HepG2 (cell line): ENCODE data around the gene CIDEA. TPM values are rescaled to one million over a fixed set of nuclear protein-coding genes. Genes with fewer than 3 reads are reported as not detected.

Source experiments
- ATAC-seq: fragments of 200-7000 bp; cut with Tn5 transposase; 3 replicates; pipeline ENCODE4 v1.9.1; 2020; ENCODE audit warnings: mild to moderate bottlenecking, moderate library complexity
- BruUV-seq: library from RNA; stranded (reverse); fragments of 400-500 nt; replicated peaks from 2 replicates; lab custom pipeline; 2021; lab: Mats Ljungman, UMichigan
- CTCF ChIA-PET: fragments of 300-600 bp; formaldehyde crosslinking; extraction: SDS; loops from one replicate; lab custom pipeline; 2021; ENCODE audit warnings: low total read pairs, inconsistent platforms, low intra/inter-chr PET ratio; lab: Yijun Ruan, JAX
- POLR2A ChIA-PET: fragments of 350-600 bp; sonication (Branson Sonifier 250); formaldehyde crosslinking; loops from one replicate; lab custom pipeline; 2020; ENCODE audit warnings: antibody characterized with exemption, inconsistent platforms; lab: Yijun Ruan, JAX
- DNase-seq: peaks from one replicate; pipeline ENCODE4 v3.0.0-alpha.2; 2015; ENCODE audit warnings: low spot score
- FAIRE-seq: peaks from 3 replicates; lab custom pipeline; 2011; peaks lifted over from hg19 to GRCh38; lab: Jason Lieb, UNC
- H2AFZ ChIP-seq: one replicate; pipeline ENCODE4 v1.6.1; 2011; ENCODE audit warnings: low read length, inconsistent platforms
- H3K27ac ChIP-seq: fragments of 300-600 bp; 3 replicates; pipeline ENCODE4 v1.8.0; 2011; ENCODE audit warnings: mixed run types, mild to moderate bottlenecking, mixed read lengths, low read length, inconsistent platforms; ENCODE audit not compliant: insufficient read depth; ENCODE audit errors: extremely low read length
- H3K27me3 ChIP-seq, 2 experiments: fragments of 200-600 bp in 1 of 2; 2 replicates in 1 of 2; 3 replicates in 1 of 2; pipeline versions ENCODE4 v1.6.0 to v1.8.0; 2011; ENCODE audit warnings: low read length in 2 of 2, mild to moderate bottlenecking in 2 of 2, moderate library complexity in 2 of 2, inconsistent platforms in 1 of 2; ENCODE audit not compliant: insufficient read depth in 2 of 2, control insufficient read depth in 1 of 2
- H3K36me3 ChIP-seq, 2 experiments: fragments of 200-600 bp in 1 of 2; replicated peaks in 1 of 2; 2 replicates in 1 of 2; 3 replicates in 1 of 2; pipeline versions ENCODE4 v1.5.1 to v1.8.0; 2011; ENCODE audit warnings: low read length in 2 of 2, inconsistent platforms in 1 of 2; ENCODE audit not compliant: insufficient read depth in 2 of 2, control insufficient read depth in 1 of 2
- H3K4me1 ChIP-seq: 2 replicates; pipeline ENCODE4 v1.5.1; 2012; ENCODE audit warnings: low read length, inconsistent platforms; ENCODE audit not compliant: insufficient read depth
- H3K4me2 ChIP-seq: 2 replicates; pipeline ENCODE4 v1.6.0; 2011; ENCODE audit warnings: low read depth, low read length, inconsistent platforms
- H3K4me3 ChIP-seq, 3 experiments: fragments of 200-600 bp in 1 of 3; sonication (generic), shearing (Covaris generic) in 1 of 3; replicated peaks in 1 of 3; 2 replicates each; pipeline ENCODE4 v1.5.1; 2011 to 2016; ENCODE audit warnings: low read length in 3 of 3, inconsistent platforms in 2 of 3, low read depth in 2 of 3, mild to moderate bottlenecking in 2 of 3, control low read depth in 1 of 3, mixed read lengths in 1 of 3; ENCODE audit not compliant: insufficient read depth in 1 of 3
- H3K79me2 ChIP-seq: one replicate; pipeline ENCODE4 v1.6.1; 2011; ENCODE audit warnings: low read length, inconsistent platforms; ENCODE audit not compliant: insufficient read depth
- H3K9ac ChIP-seq: 2 replicates; pipeline ENCODE4 v1.6.0; 2011; ENCODE audit warnings: mild to moderate bottlenecking, low read depth, low read length, inconsistent platforms; ENCODE audit not compliant: insufficient read depth
- H3K9me3 ChIP-seq: 2 replicates; pipeline ENCODE4 v1.5.1; 2012; ENCODE audit warnings: mild to moderate bottlenecking, low read length
- H4K20me1 ChIP-seq: 2 replicates; pipeline ENCODE4 v1.6.0; 2011; ENCODE audit warnings: inconsistent platforms, mild to moderate bottlenecking, low read length, moderate library complexity; ENCODE audit not compliant: insufficient read depth
- ESRRA ChIP-seq: sonication (generic); formaldehyde crosslinking; IDR thresholded peaks from 2 replicates; pipeline ENCODE4 v1.5.1; 2020; ENCODE audit warnings: mild to moderate bottlenecking, low read depth, missing genetic modification reagents
- MEF2D ChIP-seq: sonication (generic); formaldehyde crosslinking; IDR thresholded peaks from 2 replicates; pipeline ENCODE4 v1.5.1; 2020; ENCODE audit warnings: mild to moderate bottlenecking, missing genetic modification reagents
- ZBTB14 ChIP-seq: sonication (generic); formaldehyde crosslinking; IDR thresholded peaks from 2 replicates; pipeline ENCODE4 v1.4.0; 2020; ENCODE audit warnings: missing genetic modification reagents
- ZNF768 ChIP-seq: sonication (generic); formaldehyde crosslinking; IDR thresholded peaks from 2 replicates; pipeline ENCODE4 v1.4.0; 2020; ENCODE audit warnings: missing genetic modification reagents
- WGBS: methylation state at CpG from one replicate; pipeline ENCODE4 v1.1.6; 2017; ENCODE audit warnings: low lambda C conversion rate; 5-methylcytosine and 5-hydroxymethylcytosine counted together
- in situ Hi-C: cut with HindIII; loops from 2 replicates; pipeline ENCODE4 v1.10.0; 2017; ENCODE audit warnings: low pct_unique_long_range_greater_than_20kb; ENCODE audit not compliant: extremely low pct_ligation_motif_present
- intact Hi-C: fragments of 100-400 bp; cut with micrococcal nuclease; formaldehyde crosslinking; loops from one replicate; pipeline ENCODE4 v1.10.0; 2022; ENCODE audit not compliant: unreplicated experiment
- polyA plus RNA-seq, 8 experiments: library from polyadenylated mRNA; depleted of rRNA in 3 of 8; stranded (reverse) in 7 of 8; unstranded in 1 of 8; fragments of >200 nt; fragmentation: Illumina TruSeq in 4 of 8; extraction: Trizol in 4 of 8; gene quantifications; 2 replicates each; pipeline versions ENCODE4 v1.2.1 to v1.2.3, GENCODE V29; 2011 to 2016; ENCODE audit warnings: low read depth in 4 of 8, missing spikeins in 1 of 8, mixed read lengths in 1 of 8; ENCODE audit not compliant: insufficient read depth in 1 of 8
- total RNA-seq, 5 experiments: library from RNA; depleted of rRNA; stranded (reverse); fragments of >200 nt; fragmentation: Illumina TruSeq; extraction: Trizol; gene quantifications; 2 replicates each; pipeline ENCODE4 v1.2.3, GENCODE V29; 2016; ENCODE audit warnings: low read depth in 1 of 5
- TF ChIP-seq, protein P1 (sequence below): sonication (generic); formaldehyde crosslinking; IDR thresholded peaks from 2 replicates; pipeline ENCODE4 v1.9.0; 2022; ENCODE audit warnings: missing genetic modification reagents, mild to moderate bottlenecking, borderline replicate concordance

CIDEA gene
- total and polyA plus RNA-seq, 2 of the 13 experiments (the other 11 are each of a cell fraction or from before 2014, with no cell fraction given) = not detected

DNA sequence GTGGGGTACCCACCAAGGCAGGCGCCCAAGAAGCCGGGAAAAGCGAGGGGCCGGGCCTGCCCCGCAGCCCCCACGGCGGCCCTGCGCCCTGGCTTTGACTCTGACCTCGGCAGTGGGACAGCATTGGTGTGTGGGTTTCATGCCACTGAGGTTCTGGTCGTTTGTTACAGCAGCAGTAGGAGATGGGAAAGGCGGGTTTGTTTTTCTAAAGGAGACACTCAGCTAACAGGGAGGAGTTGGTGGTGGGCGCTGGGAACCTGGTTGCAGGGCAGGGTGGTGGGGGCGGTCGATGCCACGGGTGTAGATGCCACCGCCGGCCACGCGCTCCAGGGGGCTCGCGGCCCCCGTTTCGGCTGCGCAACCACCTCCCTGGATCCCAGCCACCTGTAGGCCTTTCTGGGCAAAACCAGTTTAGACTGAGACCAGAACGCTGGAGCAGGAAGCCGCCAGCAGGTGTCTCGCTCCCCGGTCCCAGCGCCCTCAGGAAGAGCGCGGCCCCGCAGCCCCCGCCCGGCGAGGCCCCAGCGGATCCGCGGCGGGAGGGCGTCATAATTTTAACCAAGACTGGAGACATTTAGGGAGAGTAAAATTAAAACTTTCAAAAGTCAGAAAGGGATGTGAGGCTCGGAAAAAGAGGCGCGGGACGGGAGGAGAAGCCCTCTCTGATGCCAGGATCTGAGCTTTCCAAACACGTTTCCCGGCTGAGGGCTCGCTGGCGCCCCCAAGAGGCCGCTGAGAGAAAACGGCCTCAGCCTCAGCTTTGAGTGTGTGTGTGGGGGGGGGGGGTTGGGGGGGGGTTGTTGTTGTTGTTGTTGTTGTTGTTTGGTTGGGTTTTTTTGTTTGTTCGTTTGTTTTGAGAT, 17.4 kb downstream of the CIDEA start (continued):
- TF ChIP-seq ZBTB14 (CRISPR knock-in tag) (peak; percentile 49; the same call in 1 of the 2 replicates), ESRRA (CRISPR knock-in tag) (no peak)
- TF ChIP-seq, protein P1, sequence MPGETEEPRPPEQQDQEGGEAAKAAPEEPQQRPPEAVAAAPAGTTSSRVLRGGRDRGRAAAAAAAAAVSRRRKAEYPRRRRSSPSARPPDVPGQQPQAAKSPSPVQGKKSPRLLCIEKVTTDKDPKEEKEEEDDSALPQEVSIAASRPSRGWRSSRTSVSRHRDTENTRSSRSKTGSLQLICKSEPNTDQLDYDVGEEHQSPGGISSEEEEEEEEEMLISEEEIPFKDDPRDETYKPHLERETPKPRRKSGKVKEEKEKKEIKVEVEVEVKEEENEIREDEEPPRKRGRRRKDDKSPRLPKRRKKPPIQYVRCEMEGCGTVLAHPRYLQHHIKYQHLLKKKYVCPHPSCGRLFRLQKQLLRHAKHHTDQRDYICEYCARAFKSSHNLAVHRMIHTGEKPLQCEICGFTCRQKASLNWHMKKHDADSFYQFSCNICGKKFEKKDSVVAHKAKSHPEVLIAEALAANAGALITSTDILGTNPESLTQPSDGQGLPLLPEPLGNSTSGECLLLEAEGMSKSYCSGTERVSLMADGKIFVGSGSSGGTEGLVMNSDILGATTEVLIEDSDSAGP (CRISPR knock-in tag) = peak; percentile 51; the same call in 1 of the 2 replicates
- TF ChIP-seq, all 625 proteins: peak for 86

- ChIA-PET POLR2A (no interaction called here), CTCF (no interaction called here)
- Histone ChIP-seq H3K4me3 (no peak overlapping the region), H3K79me2 (no peaks in the 10 kb centered on the region), H4K20me1 (no peaks in the 10 kb centered on the region), H3K9me3 (no peaks in the 10 kb centered on the region), H3K9ac (no peak overlapping the region), H3K4me1 (peaks cover 31% of the 10 kb centered on the region), H3K27ac (no peak overlapping the region), H3K36me3 (no peaks in the 10 kb centered on the region), H2AFZ (no peak overlapping the region), H3K27me3 (peaks cover 0 to 25% of the 10 kb centered on the region in 2 experiments; a peak in 3 of 5 replicates), H3K4me2 (no peak overlapping the region)
- DNase-seq (no peak), FAIRE-seq (no peak), ATAC-seq (no peak)
- intact Hi-C loops (loop anchor here (5.0 kb wide), 1 partner anchor 33 kb away; the partner anchor contains the start of gene TUBB6), in situ Hi-C loops (no loop called here)
- TF ChIP-seq MEF2D (no peak), ZNF768 (peak; percentile 83)
- WGBS = 78% methylated on average over 4 of the region's 4 CpGs
- no TSS peak for BruUV-seq
Observed at GRCh38 chr18:12274793-12275192, 20.6 kb downstream of the CIDEA start.
